GM12878 (cell line): ENCODE data around the gene RAB35. TPM values are rescaled to one million over a fixed set of nuclear protein-coding genes. Genes with fewer than 3 reads are reported as not detected.

Experiments
- ATAC-seq: fragments of 200-7000 bp; cut with Tn5 transposase; 3 replicates; pipeline ENCODE4 v1.9.1; 2020; ENCODE audit warnings: mild to moderate bottlenecking, moderate library complexity
- BruUV-seq: library from RNA; stranded (reverse); fragments of 400-500 nt; replicated peaks from 2 replicates; lab custom pipeline; 2021; lab: Mats Ljungman, UMichigan
- CTCF ChIA-PET: fragments of 300-600 bp; sonication (Branson Sonifier 250); formaldehyde crosslinking; extraction: SDS; loops from one replicate; lab custom pipeline; 2021; ENCODE audit warnings: inconsistent platforms; lab: Yijun Ruan, JAX
- POLR2A ChIA-PET: fragments of 350-600 bp; formaldehyde crosslinking; extraction: SDS; loops from one replicate; lab custom pipeline; 2021; ENCODE audit warnings: inconsistent platforms; lab: Charles Lee
- RAD21 ChIA-PET: fragments of 300-600 bp; sonication (Branson Sonifier 250); formaldehyde crosslinking; loops from one replicate; lab custom pipeline; 2023; ENCODE audit warnings: antibody characterized with exemption; ENCODE audit not compliant: unreplicated experiment; lab: Charles Lee
- SMC1A ChIA-PET: fragments of 300-600 bp; sonication (Branson Sonifier 250); formaldehyde crosslinking; loops from one replicate; lab custom pipeline; 2023; ENCODE audit not compliant: unreplicated experiment, uncharacterized antibody; lab: Charles Lee
- DNase-seq: peaks from one replicate; pipeline ENCODE4 v3.0.0-alpha.2; 2011; ENCODE audit warnings: low read depth, low spot score
- FAIRE-seq: peaks from 3 replicates; lab custom pipeline; 2011; peaks lifted over from hg19 to GRCh38; lab: Jason Lieb, UNC
- H2AFZ ChIP-seq: 2 replicates; pipeline ENCODE4 v1.6.0; 2011; ENCODE audit warnings: low read depth, low read length, control low read depth; ENCODE audit not compliant: control insufficient read depth
- H3K27ac ChIP-seq: 2 replicates; pipeline ENCODE4 v1.5.1; 2011; ENCODE audit warnings: control low read depth; ENCODE audit not compliant: control insufficient read depth, insufficient read depth
- H3K27me3 ChIP-seq, 2 experiments: replicated peaks in 1 of 2; 2 replicates each; pipeline versions ENCODE4 v1.6.0 to v1.6.1; 2011; ENCODE audit warnings: low read length in 1 of 2; ENCODE audit not compliant: control insufficient read depth in 2 of 2, insufficient read depth in 2 of 2
- H3K36me3 ChIP-seq, 2 experiments: 2 replicates each; pipeline ENCODE4 v1.5.1; 2011; ENCODE audit warnings: low read length in 1 of 2; ENCODE audit not compliant: control insufficient read depth in 2 of 2, insufficient read depth in 2 of 2
- H3K4me1 ChIP-seq: 2 replicates; pipeline ENCODE4 v1.6.1; 2011; ENCODE audit warnings: mild to moderate bottlenecking, low read length, moderate library complexity, mixed read lengths; ENCODE audit not compliant: control insufficient read depth, insufficient read depth
- H3K4me2 ChIP-seq: 2 replicates; pipeline ENCODE4 v1.6.0; 2011; ENCODE audit warnings: control low read depth; ENCODE audit not compliant: control insufficient read depth, insufficient read depth
- H3K4me3 ChIP-seq: fragments of 200-600 bp; sonication (generic); 2 replicates; pipeline ENCODE4 v1.5.1; 2016
- H3K79me2 ChIP-seq: 2 replicates; pipeline ENCODE4 v1.6.0; 2011; ENCODE audit warnings: low read length; ENCODE audit not compliant: control insufficient read depth, insufficient read depth
- H3K9ac ChIP-seq: 2 replicates; pipeline ENCODE4 v1.8.0; 2011; ENCODE audit warnings: low read length, control low read depth, mixed read lengths; ENCODE audit not compliant: control insufficient read depth, insufficient read depth
- H3K9me3 ChIP-seq: replicated peaks from 3 replicates; pipeline ENCODE4 v1.5.1; 2011; ENCODE audit warnings: mild to moderate bottlenecking, low read length; ENCODE audit not compliant: control insufficient read depth, insufficient read depth
- H4K20me1 ChIP-seq: 2 replicates; pipeline ENCODE4 v1.6.0; 2011; ENCODE audit not compliant: control insufficient read depth, insufficient read depth
- ASH2L ChIP-seq: fragments of 300-600, 200-600 bp; sonication (generic); IDR thresholded peaks from 2 replicates; pipeline ENCODE4 v1.6.1; 2017; ENCODE audit warnings: low read depth, mild to moderate bottlenecking, borderline replicate concordance
- ATF7 ChIP-seq: fragments of 450-650 bp; IDR thresholded peaks from 2 replicates; pipeline ENCODE4 v1.6.1; 2016; ENCODE audit warnings: low read depth, mild to moderate bottlenecking
- DPF2 ChIP-seq: fragments of 450-650 bp; IDR thresholded peaks from 2 replicates; pipeline ENCODE4 v1.6.1; 2017; ENCODE audit warnings: mild to moderate bottlenecking
- EP300 ChIP-seq, 2 experiments: fragments of 150-350 bp in 1 of 2; IDR thresholded peaks; 2 replicates each; pipeline ENCODE4 v1.6.1; 2011 to 2012; ENCODE audit warnings: low read depth in 2 of 2, low read length in 2 of 2, borderline replicate concordance in 1 of 2, improper control_type of control experiment in 1 of 2, inconsistent platforms in 1 of 2; ENCODE audit not compliant: control insufficient read depth in 1 of 2
- HDAC6 ChIP-seq: fragments of 200-600 bp; sonication (generic); IDR thresholded peaks from one replicate; pipeline ENCODE4 v1.8.0; 2017; ENCODE audit warnings: antibody characterized with exemption; ENCODE audit not compliant: unreplicated experiment
- IKZF2 ChIP-seq, 2 experiments: fragments of 450-650 bp; IDR thresholded peaks; 2 replicates each; pipeline ENCODE4 v1.6.1; 2017; ENCODE audit warnings: mild to moderate bottlenecking in 2 of 2, moderate library complexity in 2 of 2
- MYC ChIP-seq: IDR thresholded peaks from 2 replicates; pipeline ENCODE4 v1.6.1; 2011; ENCODE audit warnings: mild to moderate bottlenecking, low read length, moderate library complexity, inconsistent platforms; ENCODE audit not compliant: insufficient read depth, insufficient replicate concordance, insufficient read length, severe bottlenecking
- NBN ChIP-seq: fragments of 450-650 bp; IDR thresholded peaks from 2 replicates; pipeline ENCODE4 v1.6.1; 2016
- PAX5 ChIP-seq: IDR thresholded peaks from 2 replicates; pipeline ENCODE4 v1.6.1; 2011; ENCODE audit warnings: low read depth, low read length, borderline replicate concordance
- RELA ChIP-seq: fragments of 450-650 bp; IDR thresholded peaks from 2 replicates; pipeline ENCODE4 v1.8.0; 2014; ENCODE audit warnings: borderline replicate concordance; ENCODE audit not compliant: partially characterized antibody
- TBL1XR1 ChIP-seq: IDR thresholded peaks from 2 replicates; pipeline ENCODE4 v1.6.1; 2012; ENCODE audit warnings: low read depth, low read length, improper control_type of control experiment
- ZNF217 ChIP-seq: fragments of 450-650 bp; IDR thresholded peaks from 2 replicates; pipeline ENCODE4 v1.6.1; 2017; ENCODE audit warnings: antibody characterized with exemption, mild to moderate bottlenecking
- ZNF384 ChIP-seq: IDR thresholded peaks from 2 replicates; pipeline ENCODE4 v1.6.1; 2012; ENCODE audit warnings: low read depth, mild to moderate bottlenecking, low read length, improper control_type of control experiment, borderline replicate concordance
- ZSCAN29 ChIP-seq: fragments of 450-650 bp; IDR thresholded peaks from 2 replicates; pipeline ENCODE4 v1.6.1; 2017; ENCODE audit warnings: mild to moderate bottlenecking, moderate library complexity
- WGBS: methylation state at CpG from one replicate; pipeline ENCODE4 v1.1.6; 2016; ENCODE audit warnings: low lambda C conversion rate; ENCODE audit not compliant: insufficient replicate concordance, insufficient coverage; ENCODE audit errors: missing lambda C conversion rate; 5-methylcytosine and 5-hydroxymethylcytosine counted together
- in situ Hi-C: fragments of 300-500 bp; cut with MboI; formaldehyde crosslinking; loops from 9 replicates; pipeline ENCODE4 v1.14.3; 2018; ENCODE audit warnings: mixed read lengths
- intact Hi-C: fragments of 100-400 bp; cut with micrococcal nuclease; formaldehyde crosslinking; loops from one replicate; pipeline ENCODE4 v1.14.2; 2022; ENCODE audit not compliant: unreplicated experiment
- polyA plus RNA-seq, 11 experiments: library from polyadenylated mRNA; depleted of rRNA in 4 of 11; unstranded in 6 of 11; stranded (reverse) in 5 of 11; fragments of >200 nt; fragmentation: Nextera tagmentation in 4 of 11; fragmentation: Illumina TruSeq in 1 of 11; extraction: Ambion mirVana in 4 of 11; extraction: Trizol in 1 of 11; gene quantifications; 1 replicate in 1 of 11; 2 replicates in 10 of 11; pipeline versions ENCODE4 v1.2.1 to v1.2.3, GENCODE V29; 2011 to 2016; ENCODE audit warnings: inconsistent platforms in 2 of 11, missing spikeins in 2 of 11, low read depth in 1 of 11
- total RNA-seq, 4 experiments: library from RNA; depleted of rRNA in 3 of 4; stranded (reverse); fragments of >200 nt in 3 of 4; fragmentation: Illumina TruSeq in 1 of 4; extraction: Trizol in 1 of 4; gene quantifications; 2 replicates each; pipeline versions ENCODE4 v1.2.1 to v1.2.3, GENCODE V29; 2013 to 2021
- TF ChIP-seq, protein P1 (sequence below): fragments of 450-650 bp; IDR thresholded peaks from 2 replicates; pipeline ENCODE4 v1.6.1; 2016; ENCODE audit warnings: mild to moderate bottlenecking
- TF ChIP-seq, protein P2 (sequence below): fragments of 450-650 bp; IDR thresholded peaks from 2 replicates; pipeline ENCODE4 v1.6.1; 2017; ENCODE audit warnings: low read depth, mild to moderate bottlenecking, moderate library complexity

The RAB35 gene
- total and polyA plus RNA-seq, 10 of the 15 experiments (the other 5 are each of a cell fraction or from before 2014, with no cell fraction given): 0.76 to 99.2 (median 43.8) TPM

DNA sequence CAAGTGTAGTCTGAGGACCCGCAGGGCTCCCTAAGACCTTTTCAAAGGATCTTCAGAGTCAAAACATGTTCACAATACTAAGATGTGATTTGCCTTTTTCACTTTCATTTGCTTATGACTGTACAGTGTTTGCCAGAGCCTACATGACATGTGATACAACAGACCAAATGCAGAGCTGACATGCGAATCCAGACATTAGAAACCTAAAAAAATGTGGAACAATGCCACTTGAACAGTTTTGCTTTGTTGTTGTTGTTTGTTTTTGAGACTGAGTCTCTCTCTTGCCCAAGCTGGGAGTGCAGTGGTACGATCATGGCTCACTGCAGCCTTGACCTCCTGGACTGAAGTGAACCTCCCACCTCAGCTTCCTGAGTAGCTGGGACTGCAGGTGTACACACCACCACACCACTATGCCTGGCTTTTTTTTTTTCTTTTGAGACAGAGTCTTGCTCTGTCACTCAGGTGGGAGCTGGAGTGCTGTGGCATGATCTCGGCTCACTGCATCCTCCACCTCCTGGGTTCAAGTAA lies 5.3 kb upstream of the RAB35 start:
- CTCF ChIA-PET: interaction anchor here (0.7 to 6.4 kb wide), 5 partner anchors 11 to 106 kb away, joined by 5 to 61 read pairs (median 25); partner anchors contain the start of gene RPLP0
- Histone ChIP-seq H3K4me1 (peaks cover 49% of the 10 kb centered on the region), H3K4me3 (0 out of 2 replicates have a peak overlapping the region, but pooled peaks have one; percentile 44), H3K27me3 (no peaks in the 10 kb centered on the region), H3K9ac (peak overlapping the region; percentile 69; the same call in 1 of the 2 replicates), H3K27ac (peak overlapping the region; percentile 97), H3K79me2 (peaks cover 30% of the 10 kb centered on the region), H2AFZ (peak overlapping the region; percentile 3; the same call in 1 of the 2 replicates), H4K20me1 (no peaks in the 10 kb centered on the region), H3K4me2 (peak overlapping the region; percentile 94), H3K36me3 (peaks cover 0 to 5% of the 10 kb centered on the region in 2 experiments; a peak in 2 of 4 replicates), H3K9me3 (no peaks in the 10 kb centered on the region)
- DNase-seq (peak; percentile 88), ATAC-seq (peak; percentile 57), FAIRE-seq (peak; percentile 89)
- RAD21 ChIA-PET: interaction anchor here (0.6 to 9.6 kb wide), 11 partner anchors 10 to 453 kb away, joined by 3 to 118 read pairs (median 5); no protein-coding TSS in a partner anchor
- BruUV-seq: no TSS peak
- in situ Hi-C loops (no loop called here), intact Hi-C loops (loop anchor here (5.0 kb wide), 1 partner anchor 45 kb away; no protein-coding TSS in a partner anchor)
- 1% methylated on average over 4 of the region's 4 CpGs for WGBS
- POLR2A ChIA-PET: interaction anchor here (0.6 to 10.4 kb wide), 8 partner anchors 10 to 1544 kb away, joined by 3 to 141 read pairs (median 6); no protein-coding TSS in a partner anchor
- SMC1A ChIA-PET: interaction anchor here (0.8 to 9.8 kb wide), 7 partner anchors 11 to 80 kb away, joined by 3 to 142 read pairs (median 12); partner anchors contain the start of gene RPLP0
- TF ChIP-seq HDAC6: no peak
- TF ChIP-seq ZNF384: peak; percentile 51; the same call in 1 of the 2 replicates
- 0 out of 2 replicates have a peak, but pooled peaks have one; percentile 53 for TF ChIP-seq TBL1XR1
- peak; percentile 32; the same call in 1 of the 2 replicates for TF ChIP-seq PAX5
- peak; percentile 81 for TF ChIP-seq IKZF2 (IDR thresholded peaks at IDR 0.05)
- peak; percentile 75; the same call in 1 of the 2 replicates for TF ChIP-seq NBN
- peak; percentile 65; the same call in 1 of the 2 replicates for TF ChIP-seq ATF7
- TF ChIP-seq DPF2: peak; percentile 33; the same call in 1 of the 2 replicates
- peak; percentile 28 to 46; a peak in 1 of 4 replicates for TF ChIP-seq EP300 (IDR thresholded peaks at IDR 0.05; ENCODE audit: borderline replicate concordance in 1 of 2, control insufficient read depth in 1 of 2, low read depth in 2 of 2, low read length in 2 of 2)
- no peak for TF ChIP-seq ZNF217
- TF ChIP-seq ZSCAN29: no peak
- no peak for TF ChIP-seq MYC
- no peak for TF ChIP-seq RELA
- TF ChIP-seq, protein P1, sequence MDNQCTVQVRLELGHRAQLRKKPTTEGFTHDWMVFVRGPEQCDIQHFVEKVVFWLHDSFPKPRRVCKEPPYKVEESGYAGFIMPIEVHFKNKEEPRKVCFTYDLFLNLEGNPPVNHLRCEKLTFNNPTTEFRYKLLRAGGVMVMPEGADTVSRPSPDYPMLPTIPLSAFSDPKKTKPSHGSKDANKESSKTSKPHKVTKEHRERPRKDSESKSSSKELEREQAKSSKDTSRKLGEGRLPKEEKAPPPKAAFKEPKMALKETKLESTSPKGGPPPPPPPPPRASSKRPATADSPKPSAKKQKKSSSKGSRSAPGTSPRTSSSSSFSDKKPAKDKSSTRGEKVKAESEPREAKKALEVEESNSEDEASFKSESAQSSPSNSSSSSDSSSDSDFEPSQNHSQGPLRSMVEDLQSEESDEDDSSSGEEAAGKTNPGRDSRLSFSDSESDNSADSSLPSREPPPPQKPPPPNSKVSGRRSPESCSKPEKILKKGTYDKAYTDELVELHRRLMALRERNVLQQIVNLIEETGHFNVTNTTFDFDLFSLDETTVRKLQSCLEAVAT: 0 out of 2 replicates have a peak, but pooled peaks have one; percentile 28
- TF ChIP-seq, protein P2, sequence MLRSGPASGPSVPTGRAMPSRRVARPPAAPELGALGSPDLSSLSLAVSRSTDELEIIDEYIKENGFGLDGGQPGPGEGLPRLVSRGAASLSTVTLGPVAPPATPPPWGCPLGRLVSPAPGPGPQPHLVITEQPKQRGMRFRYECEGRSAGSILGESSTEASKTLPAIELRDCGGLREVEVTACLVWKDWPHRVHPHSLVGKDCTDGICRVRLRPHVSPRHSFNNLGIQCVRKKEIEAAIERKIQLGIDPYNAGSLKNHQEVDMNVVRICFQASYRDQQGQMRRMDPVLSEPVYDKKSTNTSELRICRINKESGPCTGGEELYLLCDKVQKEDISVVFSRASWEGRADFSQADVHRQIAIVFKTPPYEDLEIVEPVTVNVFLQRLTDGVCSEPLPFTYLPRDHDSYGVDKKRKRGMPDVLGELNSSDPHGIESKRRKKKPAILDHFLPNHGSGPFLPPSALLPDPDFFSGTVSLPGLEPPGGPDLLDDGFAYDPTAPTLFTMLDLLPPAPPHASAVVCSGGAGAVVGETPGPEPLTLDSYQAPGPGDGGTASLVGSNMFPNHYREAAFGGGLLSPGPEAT: peak; percentile 82
- 0 out of 2 replicates have a peak, but pooled peaks have one; percentile 70 for TF ChIP-seq ASH2L
